ENCODE results near the gene SHC4. TPM values are rescaled to one million over a fixed set of nuclear protein-coding genes. Genes with fewer than 3 reads are reported as not detected.

SHC4 gene
- total RNA-seq, 4 donors from 2014 or later, result 1.8 to 2.3 (median 2.1) TPM

GRCh38 chr15:48782911-48783310 lies 180.8 kb downstream of the SHC4 start:
- no peak for DNase-seq (ENCODE audit: extremely low spot score)
- intact Hi-C loops (cut with DNase I), result no loop called here
- WGBS, result 95% methylated on average over 2 of the region's 2 CpGs

GRCh38 chr15:48781481-48782081 lies 182.1 kb downstream of the SHC4 start:
- Histone ChIP-seq H3K27me3 (no peaks in the 10 kb centered on the region), H3K36me3 (peaks cover 0 to 7% (median 0%) of the 10 kb centered on the region in 4 donors), H3K27ac (replicated peaks in 1 of 4) (no peak overlapping the region), H3K4me1 (peaks cover 0 to 37% (median 30%) of the 10 kb centered on the region in 4 donors), H3K4me3 (no peak overlapping the region), H3K9me3 (no peaks in the 10 kb centered on the region)
- TF ChIP-seq CTCF (IDR thresholded peaks at IDR 0.05), result no peak
- TF ChIP-seq POLR2AphosphoS5 (IDR thresholded peaks at IDR 0.05), result no peak
- TF ChIP-seq EP300 (IDR thresholded peaks at IDR 0.05), result no peak
- TF ChIP-seq POLR2A (IDR thresholded peaks at IDR 0.05; ENCODE audit: low read depth), result no peak
- DNase-seq (ENCODE audit: extremely low spot score), result no peak
- 96% methylated on average over 5 of the region's 5 CpGs for WGBS
- intact Hi-C loops (cut with DNase I), result no loop called here

More at GRCh38 chr15:48782911-48783310, 180.8 kb downstream of the SHC4 start:
- no peaks in the 10 kb centered on the region for H3K9me3 ChIP-seq
- peaks cover 0 to 31% (median 25%) of the 10 kb centered on the region in 4 donors for H3K4me1 ChIP-seq
- peaks cover 0 to 7% (median 0%) of the 10 kb centered on the region in 4 donors for H3K36me3 ChIP-seq
- no peak overlapping the region for H3K27ac ChIP-seq (replicated peaks in 1 of 4)
- no peak for TF ChIP-seq CTCF (IDR thresholded peaks at IDR 0.05)
- TF ChIP-seq EP300 (IDR thresholded peaks at IDR 0.05), result no peak
- TF ChIP-seq POLR2AphosphoS5 (IDR thresholded peaks at IDR 0.05), result no peak
- TF ChIP-seq POLR2A (IDR thresholded peaks at IDR 0.05; ENCODE audit: low read depth), result no peak
- no peaks in the 10 kb centered on the region for H3K27me3 ChIP-seq
- H3K4me3 ChIP-seq, result no peak overlapping the region

GRCh38 chr15:48781017-48781416 lies 182.7 kb downstream of the SHC4 start:
- peaks cover 0 to 35% (median 29%) of the 10 kb centered on the region in 4 donors for H3K4me1 ChIP-seq
- H3K9me3 ChIP-seq, result no peaks in the 10 kb centered on the region
- intact Hi-C loops (cut with DNase I), result no loop called here
- H3K27me3 ChIP-seq, result no peaks in the 10 kb centered on the region
- no peak for DNase-seq (ENCODE audit: extremely low spot score)
- TF ChIP-seq EP300 (IDR thresholded peaks at IDR 0.05) (no peak), POLR2AphosphoS5 (IDR thresholded peaks at IDR 0.05) (no peak), POLR2A (IDR thresholded peaks at IDR 0.05; ENCODE audit: low read depth) (no peak), CTCF (IDR thresholded peaks at IDR 0.05) (no peak)
- H3K27ac ChIP-seq (replicated peaks in 1 of 4), result no peak overlapping the region
- no peak overlapping the region for H3K4me3 ChIP-seq
- H3K36me3 ChIP-seq, result peaks cover 0 to 7% (median 0%) of the 10 kb centered on the region in 4 donors
- WGBS, result 57% methylated on average over 2 of the region's 2 CpGs

- H3K27me3 ChIP-seq, result no peaks in the 10 kb centered on the region
- DNase-seq (ENCODE audit: extremely low spot score), result no peak
- 85% methylated on average over 10 of the region's 10 CpGs for WGBS
- TF ChIP-seq POLR2A (IDR thresholded peaks at IDR 0.05; ENCODE audit: low read depth) (no peak), CTCF (IDR thresholded peaks at IDR 0.05) (no peak), EP300 (IDR thresholded peaks at IDR 0.05) (no peak), POLR2AphosphoS5 (IDR thresholded peaks at IDR 0.05) (no peak)
- H3K4me1 ChIP-seq, result peaks cover 0 to 12% (median 10%) of the 10 kb centered on the region in 4 donors
- no peak overlapping the region for H3K4me3 ChIP-seq
- H3K9me3 ChIP-seq, result no peaks in the 10 kb centered on the region
- intact Hi-C loops (cut with DNase I), result no loop called here
- H3K27ac ChIP-seq (replicated peaks in 1 of 4), result peak overlapping the region in 2 of 4 donors; percentile 8 to 22
- peaks cover 0 to 7% (median 0%) of the 10 kb centered on the region in 4 donors for H3K36me3 ChIP-seq
Measured at GRCh38 chr15:48778331-48778730, 185.4 kb downstream of the SHC4 start.

All from esophagus muscularis mucosa (tissue), 4 donors.